IMR-90 (cell line): ENCODE results near the gene SECISBP2. TPM values are rescaled to one million over a fixed set of nuclear protein-coding genes. Genes with fewer than 3 reads are reported as not detected.

Experiments used
- ATAC-seq: fragments of 200-7000 bp; cut with Tn5 transposase; 2 replicates; pipeline ENCODE4 v1.9.1; 2020; ENCODE audit warnings: low read depth, mild to moderate bottlenecking, moderate library complexity
- BruUV-seq: library from RNA; stranded (reverse); fragments of 400-500 nt; replicated peaks from 2 replicates; lab custom pipeline; 2021; lab: Mats Ljungman, UMichigan
- CTCF ChIA-PET: fragments of 300-600 bp; formaldehyde crosslinking; extraction: SDS; loops from one replicate; lab custom pipeline; 2021; ENCODE audit warnings: antibody characterized with exemption; lab: Yijun Ruan, JAX
- POLR2A ChIA-PET: fragments of 300-600 bp; sonication (Branson Sonifier 250); formaldehyde crosslinking; loops from one replicate; lab custom pipeline; 2022; ENCODE audit warnings: antibody characterized with exemption; ENCODE audit not compliant: unreplicated experiment; lab: Charles Lee
- DNase-seq: peaks from one replicate; pipeline ENCODE4 v3.0.0; 2013
- H2AFZ ChIP-seq: replicated peaks from 2 replicates; pipeline ENCODE3; 2013; ENCODE audit warnings: low read length, mild to moderate bottlenecking; ENCODE audit not compliant: poor library complexity
- H2AK5ac ChIP-seq: 2 replicates; pipeline ENCODE4 v1.6.1; 2013; ENCODE audit warnings: low read depth, low read length, inconsistent platforms
- H2AK9ac ChIP-seq: replicated peaks from 2 replicates; pipeline ENCODE3; 2013; ENCODE audit warnings: mild to moderate bottlenecking, low read depth, low read length, moderate library complexity; ENCODE audit not compliant: poor library complexity
- H2BK120ac ChIP-seq: 2 replicates; pipeline ENCODE4 v1.6.1; 2013; ENCODE audit warnings: low read depth, low read length, inconsistent platforms
- H2BK15ac ChIP-seq: 3 replicates; pipeline ENCODE4 v1.6.1; 2013; ENCODE audit warnings: low read depth, low read length, inconsistent platforms
- H2BK20ac ChIP-seq: 2 replicates; pipeline ENCODE4 v1.6.1; 2013; ENCODE audit warnings: low read depth, mild to moderate bottlenecking, inconsistent platforms, low read length, moderate library complexity
- H2BK5ac ChIP-seq: 2 replicates; pipeline ENCODE4 v1.6.1; 2013; ENCODE audit warnings: mild to moderate bottlenecking, low read depth, low read length, inconsistent platforms; ENCODE audit not compliant: poor library complexity, severe bottlenecking
- H3K14ac ChIP-seq: replicated peaks from 2 replicates; pipeline ENCODE4 v1.6.1; 2013; ENCODE audit warnings: low read depth, low read length, inconsistent platforms
- H3K18ac ChIP-seq: 2 replicates; pipeline ENCODE4 v1.6.1; 2013; ENCODE audit warnings: low read depth, low read length, control low read depth
- H3K23ac ChIP-seq: 2 replicates; pipeline ENCODE4 v1.6.1; 2013; ENCODE audit warnings: low read depth, low read length, inconsistent platforms
- H3K27ac ChIP-seq: 2 replicates; pipeline ENCODE4 v1.5.1; 2013; ENCODE audit warnings: mild to moderate bottlenecking, control low read depth, low read length; ENCODE audit not compliant: insufficient read depth
- H3K27me3 ChIP-seq: 2 replicates; pipeline ENCODE4 v1.6.1; 2013; ENCODE audit warnings: low read length; ENCODE audit not compliant: control insufficient read depth, insufficient read depth
- H3K36me3 ChIP-seq: 2 replicates; pipeline ENCODE4 v1.6.1; 2013; ENCODE audit warnings: low read length, mixed read lengths; ENCODE audit not compliant: control insufficient read depth, insufficient read depth
- H3K4ac ChIP-seq: 2 replicates; pipeline ENCODE4 v1.6.1; 2013; ENCODE audit warnings: low read depth, low read length, inconsistent platforms
- H3K4me1 ChIP-seq: 2 replicates; pipeline ENCODE4 v1.6.1; 2013; ENCODE audit warnings: low read length, mixed read lengths; ENCODE audit not compliant: control insufficient read depth, insufficient read depth
- H3K4me2 ChIP-seq: 2 replicates; pipeline ENCODE4 v1.6.1; 2013; ENCODE audit warnings: low read depth, mild to moderate bottlenecking, control low read depth, low read length, moderate library complexity
- H3K4me3 ChIP-seq: 2 replicates; pipeline ENCODE4 v1.5.1; 2013; ENCODE audit warnings: low read depth, mild to moderate bottlenecking, control low read depth, low read length, moderate library complexity; ENCODE audit not compliant: insufficient read depth
- H3K56ac ChIP-seq: 2 replicates; pipeline ENCODE4 v1.6.1; 2013; ENCODE audit warnings: low read length, inconsistent platforms; ENCODE audit not compliant: insufficient read depth; ENCODE audit errors: extremely low read depth
- H3K79me1 ChIP-seq, 2 experiments: 2 replicates each; pipeline ENCODE4 v1.6.1; 2013; ENCODE audit warnings: low read length in 2 of 2, inconsistent platforms in 1 of 2, low read depth in 1 of 2
- H3K9ac ChIP-seq: 2 replicates; pipeline ENCODE4 v1.6.1; 2013; ENCODE audit warnings: low read depth, low read length, control low read depth
- H3K9me1 ChIP-seq: 2 replicates; pipeline ENCODE4 v1.6.1; 2013; ENCODE audit warnings: low read length, inconsistent platforms; ENCODE audit not compliant: insufficient read depth
- H3K9me3 ChIP-seq: 2 replicates; pipeline ENCODE4 v1.6.1; 2013; ENCODE audit warnings: low read length; ENCODE audit not compliant: control insufficient read depth, insufficient read depth
- H4K20me1 ChIP-seq: 2 replicates; pipeline ENCODE4 v1.6.1; 2013; ENCODE audit warnings: low read length, inconsistent platforms; ENCODE audit not compliant: insufficient read depth
- H4K5ac ChIP-seq: 2 replicates; pipeline ENCODE4 v1.6.1; 2013; ENCODE audit warnings: mild to moderate bottlenecking, low read depth, low read length, control low read depth
- H4K8ac ChIP-seq, 2 experiments: 2 replicates each; pipeline ENCODE4 v1.6.1; 2013; ENCODE audit warnings: low read depth in 2 of 2, low read length in 2 of 2, control low read depth in 1 of 2, inconsistent platforms in 1 of 2
- H4K91ac ChIP-seq: 2 replicates; pipeline ENCODE4 v1.6.1; 2013; ENCODE audit warnings: low read depth, low read length, inconsistent platforms; ENCODE audit not compliant: insufficient read depth
- CHD1 ChIP-seq: IDR thresholded peaks from 2 replicates; pipeline ENCODE4 v1.6.1; 2012; ENCODE audit warnings: low read depth, low read length, improper control_type of control experiment
- MAFK ChIP-seq: IDR thresholded peaks from 2 replicates; pipeline ENCODE4 v1.6.1; 2012; ENCODE audit warnings: low read depth, low read length, improper control_type of control experiment
- RCOR1 ChIP-seq: IDR thresholded peaks from 2 replicates; pipeline ENCODE4 v1.6.1; 2012; ENCODE audit warnings: mild to moderate bottlenecking, low read length, improper control_type of control experiment; ENCODE audit not compliant: insufficient replicate concordance
- RFX5 ChIP-seq: IDR thresholded peaks from 2 replicates; pipeline ENCODE4 v1.8.0; 2012; ENCODE audit warnings: low read depth, mild to moderate bottlenecking, low read length, moderate library complexity
- whole genome bisulfite sequencing, 2 experiments: methylation state at CpG; one replicate each; pipeline versions ENCODE4 v1.1.5 to v1.1.7; 2013; ENCODE audit warnings: missing lambda C conversion rate in 2 of 2; ENCODE audit not compliant: insufficient read length in 1 of 2; ENCODE audit errors: extremely low coverage in 2 of 2; 5-methylcytosine and 5-hydroxymethylcytosine counted together
- dilution Hi-C: fragments of 300-500 bp; cut with HindIII; formaldehyde crosslinking; loops from one replicate; pipeline ENCODE4 v1.14.3; 2018; ENCODE audit warnings: low sequenced_read_pairs; ENCODE audit not compliant: unreplicated experiment
- in situ Hi-C: fragments of 300-500 bp; cut with MboI; formaldehyde crosslinking; loops from 3 replicates; pipeline ENCODE4 v1.14.3; 2019; ENCODE audit warnings: low sequenced_read_pairs, inconsistent platforms, mixed read lengths
- intact Hi-C: fragments of 100-400 bp; cut with micrococcal nuclease; formaldehyde crosslinking; loops from 2 replicates; pipeline ENCODE4 v1.10.0; 2022
- polyA plus RNA-seq, 3 experiments: library from polyadenylated mRNA; depleted of rRNA; stranded (reverse); fragments of >200 nt; gene quantifications; 2 replicates each; pipeline ENCODE4 v1.2.3, GENCODE V29; 2012; ENCODE audit warnings: low replicate concordance in 1 of 3
- total RNA-seq: library from RNA; depleted of rRNA; stranded (reverse); fragments of >200 nt; gene quantifications from 2 replicates; pipeline ENCODE4 v1.2.3, GENCODE V29; 2012

SECISBP2 gene
- total and polyA plus RNA-seq, 2 of the 4 experiments (the other 2 are of a cell fraction): 16.4 to 18.8 TPM

GRCh38 chr9:89350988-89351557, 32.8 kb downstream of the SECISBP2 start:
- BruUV-seq: no TSS peak

More at GRCh38 chr9:89350988-89351557, 32.8 kb downstream of the SECISBP2 start:
- Histone ChIP-seq H3K14ac (no peak overlapping the region), H3K56ac (no peak overlapping the region), H4K5ac (no peak overlapping the region), H3K4ac (no peak overlapping the region), H4K8ac (no peak overlapping the region), H3K9me1 (peaks cover 3% of the 10 kb centered on the region; the same call in 1 of the 2 replicates), H3K9ac (no peak overlapping the region), H3K4me3 (no peak overlapping the region), H4K91ac (no peak overlapping the region), H3K9me3 (no peaks in the 10 kb centered on the region), H2BK5ac (no peak overlapping the region), H2AK9ac (no peak overlapping the region), H3K4me1 (peaks cover 5% of the 10 kb centered on the region; the same call in 1 of the 2 replicates), H3K4me2 (no peak overlapping the region), H2BK15ac (no peak overlapping the region), H3K27ac (no peak overlapping the region), H2BK20ac (no peak overlapping the region), H2AK5ac (no peak overlapping the region), H4K20me1 (peaks cover 4% of the 10 kb centered on the region; the same call in 1 of the 2 replicates), H3K23ac (no peak overlapping the region), H3K36me3 (peaks cover 71% of the 10 kb centered on the region), H2AFZ (no peak overlapping the region), H3K18ac (no peak overlapping the region), H3K27me3 (no peaks in the 10 kb centered on the region), H3K79me1 (peaks cover 4 to 17% of the 10 kb centered on the region in 2 experiments; a peak in 3 of 4 replicates), H2BK120ac (no peak overlapping the region)
- in situ Hi-C loops: no loop called here
- DNase-seq (no peak), ATAC-seq (no peak)
- CTCF ChIA-PET: no interaction called here
- no peak for TF ChIP-seq RFX5
- no peak for TF ChIP-seq MAFK
- no peak for TF ChIP-seq CHD1
- no peak for TF ChIP-seq RCOR1
- 100% methylated on average over 1 of the region's 2 CpGs; no CpG with 5 or more reads in 1 of the 2 experiments for WGBS, 2 experiments
- dilution Hi-C loops: no loop called here
- POLR2A ChIA-PET: no interaction called here
- intact Hi-C loops: no loop called here
